Aorta (tissue), 5 donors: ENCODE results near the gene SELENOT. TPM values are rescaled to one million over a fixed set of nuclear protein-coding genes. Genes with fewer than 3 reads are reported as not detected.

Experiments
- ATAC-seq: fragments of 200-7000 bp; cut with Tn5 transposase; one replicate; pipeline ENCODE4 v1.9.1; 2022; ENCODE audit warnings: moderate library complexity; ENCODE audit not compliant: low FRiP score
- DNase-seq, 2 donors: peaks; one replicate each; pipeline ENCODE4 v3.0.0-alpha.2; 2020
- H3K27ac ChIP-seq, 2 donors: one replicate each; pipeline ENCODE4 v1.5.1; 2013; ENCODE audit warnings: low read length in 2 of 2, mild to moderate bottlenecking in 2 of 2, moderate library complexity in 2 of 2, control low read depth in 1 of 2, inconsistent platforms in 1 of 2, low read depth in 1 of 2
- H3K27me3 ChIP-seq, 2 donors: one replicate each; pipeline ENCODE4 v1.6.1; 2013; ENCODE audit warnings: control low read depth in 1 of 2, low read length in 1 of 2, mild to moderate bottlenecking in 1 of 2, moderate library complexity in 1 of 2; ENCODE audit not compliant: insufficient read depth in 2 of 2, control insufficient read depth in 1 of 2
- H3K36me3 ChIP-seq, 2 donors: one replicate each; pipeline ENCODE4 v1.6.1; 2013; ENCODE audit warnings: control low read depth in 1 of 2, low read length in 1 of 2, mild to moderate bottlenecking in 1 of 2; ENCODE audit not compliant: insufficient read depth in 2 of 2, control insufficient read depth in 1 of 2
- H3K4me1 ChIP-seq, 2 donors: one replicate each; pipeline ENCODE4 v1.6.1; 2013; ENCODE audit warnings: low read length in 2 of 2, control low read depth in 1 of 2, mild to moderate bottlenecking in 1 of 2, moderate library complexity in 1 of 2; ENCODE audit not compliant: insufficient read depth in 2 of 2, control insufficient read depth in 1 of 2
- H3K4me3 ChIP-seq, 2 donors: one replicate each; pipeline ENCODE4 v1.5.1; 2013; ENCODE audit warnings: low read length in 2 of 2, control low read depth in 1 of 2, mild to moderate bottlenecking in 1 of 2
- H3K9me3 ChIP-seq: one replicate; pipeline ENCODE4 v1.6.1; 2013; ENCODE audit warnings: mild to moderate bottlenecking, low read length; ENCODE audit not compliant: control insufficient read depth
- WGBS, 2 donors: extraction: QIAGEN DNeasy Blood & Tissue Kit; methylation state at CpG; one replicate each; pipeline ENCODE4 v1.1.7; 2013; 5-methylcytosine and 5-hydroxymethylcytosine counted together
- intact Hi-C, 2 donors: fragments of 100-400 bp; cut with DNase I; formaldehyde crosslinking; loops; one replicate each; pipeline versions ENCODE4 v1.14.2 to v1.15.0; 2022
- polyA plus RNA-seq, 2 donors: library from polyadenylated mRNA; stranded (reverse); fragments of 200-250 nt; gene quantifications; one replicate each; pipeline ENCODE4 v1.2.3, GENCODE V29; 2013
- total RNA-seq, 2 donors: library from RNA; stranded (reverse); fragmentation: NEBNext Ultra II Directional; extraction: Animal tissue kit (Norgen Biotek cat#: 25700); gene quantifications; one replicate each; pipeline ENCODE4 v1.2.1, GENCODE V29; 2021
- donor health status: healthy with polysubstance abuse.
- donor health status: Bipolar disorder and iron deficiency.
- donor health status: DM: no; HTN: no; CAD: no.
- donor health status: DM: no; HTN: no; CAD: no.
- donor health status: DM: yes; HTN: yes; CAD: no.

Gene SELENOT
- total and polyA plus RNA-seq, 4 donors = 60.8 to 93.0 (median 82.4) TPM

GRCh38 chr3:150666167-150666566, 63.0 kb downstream of the SELENOT start:
- Histone ChIP-seq H3K27me3 (no peaks in the 10 kb centered on the region), H3K4me1 (no peaks in the 10 kb centered on the region), H3K4me3 (no peak overlapping the region), H3K27ac (no peak overlapping the region), H3K36me3 (no peaks in the 10 kb centered on the region), H3K9me3 (peaks cover 2% of the 10 kb centered on the region)
- no peak for DNase-seq
- intact Hi-C loops = no loop called here
- 73 to 81% methylated on average over 5 of the region's 5 CpGs for WGBS, 2 donors
- no peak for ATAC-seq

- intact Hi-C loops = no loop called here
- ATAC-seq (no peak), DNase-seq (no peak)
- Histone ChIP-seq H3K36me3 (no peaks in the 10 kb centered on the region), H3K27ac (no peak overlapping the region), H3K9me3 (peaks cover 4% of the 10 kb centered on the region), H3K27me3 (peaks cover 0 to 5% of the 10 kb centered on the region in 2 donors), H3K4me3 (no peak overlapping the region), H3K4me1 (no peaks in the 10 kb centered on the region)
- WGBS, 2 donors = 72 to 78% methylated on average over 3 of the region's 3 CpGs
These were observed 70.8 kb downstream of the SELENOT start for GRCh38 chr3:150673966-150674365.

GRCh38 chr3:150675587-150675986, 72.5 kb downstream of the SELENOT start:
- H3K4me1 ChIP-seq = no peaks in the 10 kb centered on the region
- no peak overlapping the region for H3K27ac ChIP-seq
- no peaks in the 10 kb centered on the region for H3K36me3 ChIP-seq
- peaks cover 0 to 5% of the 10 kb centered on the region in 2 donors for H3K27me3 ChIP-seq
- DNase-seq = no peak
- H3K9me3 ChIP-seq = peaks cover 4% of the 10 kb centered on the region
- intact Hi-C loops = no loop called here
- no peak overlapping the region for H3K4me3 ChIP-seq
- no peak for ATAC-seq

Other genes starting within 250 kb of the SELENOT start
- gene TSC22D2, start 195.0 kb upstream of the SELENOT start, total RNA-seq = 10 to 100 TPM; 43.9 to 64.7 TPM
- gene TSC22D2, start 195.0 kb upstream of the SELENOT start, polyA plus RNA-seq = 10 to 100 TPM; 10.6 to 11.5 TPM
- 10 to 100 TPM; 74.4 to 78.8 TPM for gene SERP1, start 56.8 kb upstream of the SELENOT start, total RNA-seq
- gene SERP1, start 56.8 kb upstream of the SELENOT start, polyA plus RNA-seq = 10 to 100 TPM; 71.9 to 92.9 TPM
- gene EIF2A, start 56.5 kb upstream of the SELENOT start, total RNA-seq = 10 to 100 TPM; 72.8 to 82.7 TPM
- gene EIF2A, start 56.5 kb upstream of the SELENOT start, polyA plus RNA-seq = 10 to 100 TPM; 76.4 to 95.5 TPM
- under 1 TPM in 1 of 2 donors, not detected in 1; 0.18 TPM for gene ERICH6, start 100.6 kb downstream of the SELENOT start, total RNA-seq
- not detected for gene ERICH6, start 100.6 kb downstream of the SELENOT start, polyA plus RNA-seq
- gene SIAH2, start 159.8 kb downstream of the SELENOT start, total RNA-seq = 10 to 100 TPM; 18.8 to 22.4 TPM
- 10 to 100 TPM in 1 of 2 donors, 1 to 10 TPM in 1; 9.1 to 12.5 TPM for gene SIAH2, start 159.8 kb downstream of the SELENOT start, polyA plus RNA-seq